HCT116 (cell line): ENCODE measurements around the gene VPS33A.

ENCODE experiments used
- POLR2A ChIP-seq: IDR thresholded peaks from 2 replicates; pipeline ENCODE4 v1.7.0; 2011; ENCODE audit warnings: borderline replicate concordance; ENCODE audit not compliant: insufficient read depth, insufficient read length; ENCODE audit errors: extremely low read depth
- REST ChIP-seq: IDR thresholded peaks from 2 replicates; pipeline ENCODE4 v1.6.1; 2012; ENCODE audit warnings: low read depth

GRCh38 chr12:122275459-122275858 lies 9.2 kb upstream of the VPS33A start:
- TF ChIP-seq REST = no peak
- no peak for TF ChIP-seq POLR2A
